A549 (cell line): Measurements from ENCODE around the gene ATG10. TPM values are rescaled to one million over a fixed set of nuclear protein-coding genes. Genes with fewer than 3 reads are reported as not detected.
"Not testable (repeated sequence)": the region's sequence is repeated elsewhere in the genome, so short reads cannot be mapped to it uniquely, and the experiment has no call there.

Experiments used
- ATAC-seq, 2 experiments: fragments of 200-7000 bp in 1 of 2; fragments of >200 bp in 1 of 2; cut with Nextera tagmentation in 1 of 2; cut with Tn5 transposase in 1 of 2; 3 replicates each; pipeline versions ENCODE4 v1.8.0 to v1.9.1; 2018 to 2020; ENCODE audit warnings: mild to moderate bottlenecking in 1 of 2, moderate library complexity in 1 of 2
- CTCF ChIA-PET: fragments of 300-600 bp; sonication (Branson Sonifier 250); formaldehyde crosslinking; extraction: SDS; loops from one replicate; lab custom pipeline; 2021; ENCODE audit warnings: antibody characterized with exemption, inconsistent platforms; lab: Yijun Ruan, JAX
- POLR2A ChIA-PET: fragments of 350-600 bp; formaldehyde crosslinking; extraction: SDS; loops from one replicate; lab custom pipeline; 2021; ENCODE audit warnings: antibody characterized with exemption, inconsistent platforms; lab: Yijun Ruan, JAX
- DNase-seq, 2 experiments: peaks; one replicate each; pipeline versions ENCODE4 v3.0.0 to v3.0.0-alpha.2; 2011 to 2016; ENCODE audit warnings: low read depth in 1 of 2, low spot score in 1 of 2
- FAIRE-seq: peaks from 2 replicates; lab custom pipeline; 2011; peaks lifted over from hg19 to GRCh38; lab: Jason Lieb, UNC
- H3K27ac ChIP-seq, 2 experiments: fragments of >200 bp; sonication (Bioruptor Twin); formaldehyde crosslinking; 3 replicates each; pipeline ENCODE4 v1.5.1; 2016 to 2017
- H3K4me1 ChIP-seq: fragments of >200 bp; sonication (Bioruptor Twin); formaldehyde crosslinking; 3 replicates; pipeline ENCODE4 v1.6.1; 2016
- H3K4me2 ChIP-seq: fragments of >200 bp; sonication (Bioruptor Twin); formaldehyde crosslinking; 3 replicates; pipeline ENCODE4 v1.6.1; 2016
- H3K4me3 ChIP-seq: fragments of >200 bp; sonication (Bioruptor Twin); formaldehyde crosslinking; 3 replicates; pipeline ENCODE4 v1.5.1; 2016
- H3K9me3 ChIP-seq: fragments of >200 bp; sonication (Bioruptor Twin); formaldehyde crosslinking; 3 replicates; pipeline ENCODE4 v1.6.1; 2016
- BHLHE40 ChIP-seq: IDR thresholded peaks from 2 replicates; pipeline ENCODE4 v1.6.1; 2012; ENCODE audit warnings: low read depth, low read length, inconsistent platforms
- CBX8 ChIP-seq: fragments of 200-600 bp; sonication (generic); IDR thresholded peaks from 2 replicates; pipeline ENCODE4 v1.6.1; 2016
- CHD4 ChIP-seq: fragments of 200-600 bp; sonication (generic); IDR thresholded peaks from 2 replicates; pipeline ENCODE4 v1.6.1; 2016; ENCODE audit warnings: antibody characterized with exemption, mild to moderate bottlenecking, borderline replicate concordance
- EHF ChIP-seq: fragments of 250-450 bp; sonication (Bioruptor Pico); IDR thresholded peaks from 2 replicates; pipeline ENCODE4 v1.5.0; 2020; ENCODE audit warnings: mild to moderate bottlenecking
- EHMT2 ChIP-seq: fragments of 200-600 bp; sonication (generic); IDR thresholded peaks from 2 replicates; pipeline ENCODE4 v1.6.1; 2016; ENCODE audit warnings: antibody characterized with exemption, low read depth, mild to moderate bottlenecking, moderate library complexity
- ELK1 ChIP-seq: fragments of 150-350 bp; IDR thresholded peaks from 2 replicates; pipeline ENCODE4 v1.6.1; 2014; ENCODE audit warnings: low read depth, mild to moderate bottlenecking, low read length
- EP300 ChIP-seq, 2 experiments: fragments of >200 bp; sonication (Bioruptor Twin); formaldehyde crosslinking; IDR thresholded peaks; 2 replicates in 1 of 2; 3 replicates in 1 of 2; pipeline ENCODE4 v1.6.1; 2016 to 2017
- FOSL2 ChIP-seq, 2 experiments: fragments of 450-650 bp in 1 of 2; fragments of >200 bp in 1 of 2; sonication (Bioruptor Twin) in 1 of 2; formaldehyde crosslinking; IDR thresholded peaks; 2 replicates each; pipeline versions ENCODE4 v1.5.0 to v1.6.1; 2016 to 2020; ENCODE audit warnings: mild to moderate bottlenecking in 1 of 2, moderate library complexity in 1 of 2
- FOXS1 ChIP-seq: fragments of 250-450 bp; sonication (Bioruptor Pico); IDR thresholded peaks from 2 replicates; pipeline ENCODE4 v1.5.0; 2020; ENCODE audit warnings: mild to moderate bottlenecking, moderate library complexity
- HDAC2 ChIP-seq: fragments of 200-600 bp; sonication (generic); IDR thresholded peaks from 2 replicates; pipeline ENCODE4 v1.6.1; 2016
- HEYL ChIP-seq: fragments of 250-450 bp; sonication (Bioruptor Pico); IDR thresholded peaks from 2 replicates; pipeline ENCODE4 v1.8.0; 2021; ENCODE audit warnings: mild to moderate bottlenecking, moderate library complexity
- HOXA7 ChIP-seq: fragments of 250-450 bp; sonication (Bioruptor Pico); IDR thresholded peaks from 2 replicates; pipeline ENCODE4 v1.5.0; 2020; ENCODE audit warnings: mild to moderate bottlenecking, moderate library complexity
- HOXB13 ChIP-seq: fragments of 250-450 bp; sonication (Bioruptor Pico); IDR thresholded peaks from 2 replicates; pipeline ENCODE4 v1.5.0; 2020; ENCODE audit warnings: low read depth, mild to moderate bottlenecking, moderate library complexity
- JUN ChIP-seq, 2 experiments: fragments of >200 bp; sonication (Bioruptor Twin); formaldehyde crosslinking; IDR thresholded peaks; 2 replicates in 1 of 2; 3 replicates in 1 of 2; pipeline ENCODE4 v1.6.1; 2016 to 2017
- JUNB ChIP-seq: fragments of >200 bp; sonication (Bioruptor Twin); formaldehyde crosslinking; IDR thresholded peaks from 2 replicates; pipeline ENCODE4 v1.6.1; 2016
- KDM5A ChIP-seq: fragments of 200-600 bp; sonication (generic); IDR thresholded peaks from 2 replicates; pipeline ENCODE4 v1.6.1; 2016; ENCODE audit warnings: antibody characterized with exemption, mild to moderate bottlenecking
- MAZ ChIP-seq: fragments of 150-350 bp; IDR thresholded peaks from 2 replicates; pipeline ENCODE4 v1.6.1; 2014; ENCODE audit warnings: antibody characterized with exemption, low read depth, low read length, borderline replicate concordance
- MYC ChIP-seq: IDR thresholded peaks from 2 replicates; pipeline ENCODE4 v1.6.1; 2012; ENCODE audit warnings: mild to moderate bottlenecking, inconsistent platforms, low read length, improper control_type of control experiment, borderline replicate concordance
- PHF8 ChIP-seq: fragments of 200-600 bp; sonication (generic); IDR thresholded peaks from 2 replicates; pipeline ENCODE4 v1.6.1; 2016; ENCODE audit warnings: low read depth, mild to moderate bottlenecking, antibody characterized with exemption, moderate library complexity, borderline replicate concordance
- ZC3H11A ChIP-seq: fragments of 450-650 bp; IDR thresholded peaks from 2 replicates; pipeline ENCODE4 v1.6.1; 2014; ENCODE audit warnings: antibody characterized with exemption, mild to moderate bottlenecking
- WGBS: methylation state at CpG from one replicate; pipeline ENCODE4 v1.1.6; 2017; ENCODE audit errors: missing lambda C conversion rate; 5-methylcytosine and 5-hydroxymethylcytosine counted together
- polyA plus RNA-seq, 4 experiments: library from polyadenylated mRNA; depleted of rRNA in 3 of 4; stranded (reverse); fragments of >200 nt; fragmentation: RNase III in 1 of 4; extraction: RNeasy Plus Mini Kit Qiagen cat#74134 plus additional on column Dnase treatment in 1 of 4; gene quantifications; 2 replicates in 3 of 4; 3 replicates in 1 of 4; pipeline ENCODE4 v1.2.3, GENCODE V29; 2011 to 2017

The ATG10 gene
- polyA plus RNA-seq, 2 of the 4 experiments (the other 2 are of a cell fraction): 12.7 to 17.9 TPM

- no peak overlapping the region for H3K27ac ChIP-seq
- CTCF ChIA-PET: interaction anchor here (0.6 to 1.6 kb wide), 2 partner anchors 9 to 317 kb away, joined by 3 read pairs; no protein-coding TSS in a partner anchor
- POLR2A ChIA-PET: no interaction called here
- H3K4me3 ChIP-seq: no peak overlapping the region
- no peak for DNase-seq
- H3K9me3 ChIP-seq: no peaks in the 10 kb centered on the region
- WGBS: 33% methylated on average over 1 of the region's 1 CpG
- TF ChIP-seq FOSL2 (IDR thresholded peaks at IDR 0.05): no peak
- 0 out of 2 replicates have a peak, but pooled peaks have one; percentile 12 for TF ChIP-seq FOSL2 (CRISPR knock-in tag; IDR thresholded peaks at IDR 0.05)
- TF ChIP-seq ELK1: no peak
- TF ChIP-seq, all 56 proteins: peak for 1
- Histone ChIP-seq H3K4me2 (peak overlapping the region; percentile 5; the same call in 1 of the 3 replicates), H3K4me1 (peaks cover 10% of the 10 kb centered on the region; the same call in 2 of the 3 replicates)
- FAIRE-seq: no peak
- no peak; a peak in 1 of 6 replicates for ATAC-seq
These were observed 22.9 kb downstream of the ATG10 start for GRCh38 chr5:81994679-81995078.

GRCh38 chr5:81995407-81995806 is 23.6 kb downstream of the ATG10 start:
- CTCF ChIA-PET: no interaction called here
- 92% methylated on average over 2 of the region's 2 CpGs for WGBS
- POLR2A ChIA-PET: no interaction called here
- ATAC-seq (no peak), DNase-seq (no peak), FAIRE-seq (no peak)
- TF ChIP-seq PHF8 (no peak), EHMT2 (no peak), JUNB (no peak), HEYL (CRISPR knock-in tag) (no peak), ZC3H11A (no peak), EP300 (IDR thresholded peaks at IDR 0.05) (no peak), JUN (IDR thresholded peaks at IDR 0.05) (no peak), CBX8 (no peak), FOSL2 (IDR thresholded peaks at IDR 0.05) (no peak), FOSL2 (CRISPR knock-in tag; IDR thresholded peaks at IDR 0.05) (no peak), MAZ (no peak)
- Histone ChIP-seq H3K27ac (no peak overlapping the region), H3K4me2 (no peak overlapping the region), H3K4me3 (no peak overlapping the region), H3K4me1 (peaks cover 10% of the 10 kb centered on the region; the same call in 2 of the 3 replicates), H3K9me3 (no peaks in the 10 kb centered on the region)

GRCh38 chr5:82004511-82004910 is 32.7 kb downstream of the ATG10 start:
- Histone ChIP-seq H3K9me3 (no peaks in the 10 kb centered on the region), H3K4me3 (no peak overlapping the region), H3K27ac (no peak overlapping the region), H3K4me2 (no peak overlapping the region), H3K4me1 (no peaks in the 10 kb centered on the region)
- no peak for ATAC-seq
- peak in 1 of 2 experiments; percentile 6 for DNase-seq
- WGBS: 73% methylated on average over 6 of the region's 6 CpGs
- ChIA-PET CTCF (no interaction called here), POLR2A (no interaction called here)
- FAIRE-seq: no peak
- no peak for TF ChIP-seq CHD4

GRCh38 chr5:82009869-82010268 is 38.0 kb downstream of the ATG10 start:
- H3K9me3 ChIP-seq, CTCF ChIA-PET, H3K4me1 ChIP-seq, H3K4me2 ChIP-seq, H3K27ac ChIP-seq, ATAC-seq, DNase-seq, H3K4me3 ChIP-seq, POLR2A ChIA-PET, FAIRE-seq: not testable (repeated sequence)
- 97% methylated on average over 12 of the region's 12 CpGs for WGBS

- POLR2A ChIA-PET: no interaction called here
- Histone ChIP-seq H3K27ac (no peak overlapping the region), H3K4me3 (no peak overlapping the region), H3K4me2 (no peak overlapping the region), H3K9me3 (peaks cover 1% of the 10 kb centered on the region; the same call in 1 of the 3 replicates), H3K4me1 (no peaks in the 10 kb centered on the region)
- 96% methylated on average over 2 of the region's 2 CpGs for WGBS
- CTCF ChIA-PET: interaction anchor here (1.0 kb wide), 1 partner anchor 40 kb away, joined by 3 read pairs; no protein-coding TSS in a partner anchor
- no peak for ATAC-seq
- DNase-seq: no peak
- FAIRE-seq: no peak
- no peak for TF ChIP-seq MAZ
- no peak for TF ChIP-seq EHF
- TF ChIP-seq MYC: no peak
- no peak for TF ChIP-seq KDM5A
- no peak for TF ChIP-seq FOXS1 (CRISPR knock-in tag)
- TF ChIP-seq CBX8: no peak
- no peak for TF ChIP-seq HDAC2
- no peak for TF ChIP-seq BHLHE40
- TF ChIP-seq HOXA7 (CRISPR knock-in tag): no peak
- TF ChIP-seq CHD4: no peak
- no peak for TF ChIP-seq HOXB13 (CRISPR knock-in tag)
These were observed 38.9 kb downstream of the ATG10 start for GRCh38 chr5:82010696-82011095.
